ENCODE data around the gene FOXD1.

DNA sequence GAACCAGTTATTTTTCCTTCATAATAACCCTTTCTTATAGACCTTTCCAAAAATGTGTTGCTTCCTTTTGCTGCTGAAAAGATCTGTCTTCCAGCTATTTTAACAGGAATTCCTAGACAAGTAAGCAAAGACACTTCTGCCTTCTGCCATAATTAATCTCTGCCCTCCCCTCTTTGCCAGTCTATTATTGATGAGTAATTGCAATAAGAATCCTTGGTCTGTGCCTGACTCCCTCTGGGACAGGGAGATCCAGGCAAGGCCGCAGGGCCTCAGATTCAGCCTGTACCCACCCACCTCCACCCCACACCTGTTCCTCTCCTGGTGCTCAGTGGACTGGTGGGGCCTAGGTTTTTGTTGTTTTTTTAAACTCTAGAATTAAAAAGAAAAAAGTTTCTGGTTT lies 8.3 kb downstream of the FOXD1 start:
- TF ChIP-seq, protein P1, sequence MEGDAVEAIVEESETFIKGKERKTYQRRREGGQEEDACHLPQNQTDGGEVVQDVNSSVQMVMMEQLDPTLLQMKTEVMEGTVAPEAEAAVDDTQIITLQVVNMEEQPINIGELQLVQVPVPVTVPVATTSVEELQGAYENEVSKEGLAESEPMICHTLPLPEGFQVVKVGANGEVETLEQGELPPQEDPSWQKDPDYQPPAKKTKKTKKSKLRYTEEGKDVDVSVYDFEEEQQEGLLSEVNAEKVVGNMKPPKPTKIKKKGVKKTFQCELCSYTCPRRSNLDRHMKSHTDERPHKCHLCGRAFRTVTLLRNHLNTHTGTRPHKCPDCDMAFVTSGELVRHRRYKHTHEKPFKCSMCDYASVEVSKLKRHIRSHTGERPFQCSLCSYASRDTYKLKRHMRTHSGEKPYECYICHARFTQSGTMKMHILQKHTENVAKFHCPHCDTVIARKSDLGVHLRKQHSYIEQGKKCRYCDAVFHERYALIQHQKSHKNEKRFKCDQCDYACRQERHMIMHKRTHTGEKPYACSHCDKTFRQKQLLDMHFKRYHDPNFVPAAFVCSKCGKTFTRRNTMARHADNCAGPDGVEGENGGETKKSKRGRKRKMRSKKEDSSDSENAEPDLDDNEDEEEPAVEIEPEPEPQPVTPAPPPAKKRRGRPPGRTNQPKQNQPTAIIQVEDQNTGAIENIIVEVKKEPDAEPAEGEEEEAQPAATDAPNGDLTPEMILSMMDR (IDR thresholded peaks at IDR 0.05): no peak
- TF ChIP-seq POLR2A (IDR thresholded peaks at IDR 0.05): no peak

All from testis (tissue), 2 donors.